DOHH2 (cell line): ENCODE measurements around the gene PDE3B.

Experiments used
- H3F3A ChIP-seq: fragments of 200-600 bp; sonication (generic), shearing (Covaris generic); 2 replicates; pipeline ENCODE4 v1.6.0; 2016; ENCODE audit warnings: antibody characterized with exemption, mild to moderate bottlenecking; ENCODE audit not compliant: control insufficient read depth, insufficient read depth
- H3K27ac ChIP-seq: fragments of 200-600 bp; sonication (generic); 2 replicates; pipeline ENCODE4 v1.5.1; 2014; ENCODE audit warnings: low read depth, mild to moderate bottlenecking, low read length, moderate library complexity
- H3K27me3 ChIP-seq: fragments of 200-600 bp; sonication (generic); 2 replicates; pipeline ENCODE4 v1.6.1; 2014; ENCODE audit warnings: mild to moderate bottlenecking, low read length, mixed read lengths; ENCODE audit not compliant: control insufficient read depth
- H3K36me3 ChIP-seq: fragments of 200-600 bp; sonication (generic); 2 replicates; pipeline ENCODE4 v1.6.1; 2014; ENCODE audit warnings: mild to moderate bottlenecking, low read length, moderate library complexity, mixed read lengths; ENCODE audit not compliant: control insufficient read depth
- H3K4me1 ChIP-seq: fragments of 200-600 bp; sonication (generic); 2 replicates; pipeline ENCODE4 v1.6.1; 2014; ENCODE audit warnings: mild to moderate bottlenecking, low read length, mixed read lengths; ENCODE audit not compliant: control insufficient read depth
- H3K4me2 ChIP-seq: fragments of 200-600 bp; sonication (generic); 2 replicates; pipeline ENCODE4 v1.6.0; 2014; ENCODE audit warnings: mild to moderate bottlenecking, low read length, moderate library complexity
- H3K4me3 ChIP-seq: fragments of 200-600 bp; sonication (generic); 2 replicates; pipeline ENCODE4 v1.5.1; 2014; ENCODE audit warnings: mild to moderate bottlenecking, low read length, mixed read lengths
- H3K79me2 ChIP-seq: fragments of 200-600 bp; sonication (generic); 2 replicates; pipeline ENCODE4 v1.6.1; 2014; ENCODE audit warnings: mild to moderate bottlenecking, low read length, mixed read lengths; ENCODE audit not compliant: control insufficient read depth
- H3K9me2 ChIP-seq: fragments of 200-600 bp; sonication (generic); replicated peaks from 2 replicates; pipeline ENCODE4 v1.6.1; 2014; ENCODE audit warnings: mild to moderate bottlenecking, low read length, mixed read lengths; ENCODE audit not compliant: control insufficient read depth
- H3K9me3 ChIP-seq: fragments of 200-600 bp; sonication (generic); 2 replicates; pipeline ENCODE4 v1.6.1; 2014; ENCODE audit warnings: antibody characterized with exemption, low read length, mixed read lengths; ENCODE audit not compliant: control insufficient read depth, insufficient read depth
- H4K20me1 ChIP-seq: fragments of 200-600 bp; sonication (generic); 2 replicates; pipeline ENCODE4 v1.6.0; 2014; ENCODE audit warnings: low read depth, mild to moderate bottlenecking, antibody characterized with exemption, low read length, moderate library complexity; ENCODE audit not compliant: control insufficient read depth, insufficient read depth
- EZH2phosphoT487 ChIP-seq: fragments of 200-600 bp; sonication (generic); IDR thresholded peaks from 2 replicates; pipeline ENCODE4 v1.6.1; 2017; ENCODE audit warnings: borderline replicate concordance, mild to moderate bottlenecking, antibody characterized with exemption, low read length, moderate library complexity, mixed read lengths
- TF ChIP-seq, protein P1 (sequence below): fragments of 200-600 bp; sonication (generic); IDR thresholded peaks from one replicate; pipeline ENCODE4 v1.5.1; 2014; ENCODE audit warnings: antibody characterized with exemption, mild to moderate bottlenecking, low read depth, low read length; ENCODE audit not compliant: poor library complexity, severe bottlenecking

Gene PDE3B

DNA sequence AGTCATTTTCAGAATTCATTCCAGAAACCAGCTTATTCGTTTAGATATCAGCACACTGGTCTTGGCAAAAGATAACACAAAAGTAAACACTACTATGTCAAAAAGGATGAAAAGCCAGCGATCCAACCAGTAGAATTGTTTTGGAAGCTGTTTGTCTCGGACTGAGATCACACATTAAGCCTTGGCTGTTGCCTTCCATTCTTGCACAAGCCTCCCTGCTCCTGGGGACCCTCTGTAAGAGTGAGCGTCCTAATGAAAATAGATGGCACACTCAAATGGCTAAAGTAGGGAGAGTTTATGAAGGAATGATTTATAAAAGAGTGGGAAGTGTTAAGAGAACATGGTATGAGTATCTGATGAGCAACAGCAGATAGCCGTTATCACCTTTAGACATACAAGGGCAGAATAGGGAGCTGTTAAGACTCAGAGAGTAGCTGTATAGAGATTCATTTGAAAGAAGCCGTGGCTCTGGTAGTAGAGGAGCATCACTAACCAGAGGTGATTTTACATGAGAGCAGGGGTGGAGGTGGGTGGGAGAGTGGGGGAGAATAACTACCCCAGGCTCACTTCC, 25.2 kb downstream of the PDE3B start:
- no peak overlapping the region for H3K4me2 ChIP-seq

DNA sequence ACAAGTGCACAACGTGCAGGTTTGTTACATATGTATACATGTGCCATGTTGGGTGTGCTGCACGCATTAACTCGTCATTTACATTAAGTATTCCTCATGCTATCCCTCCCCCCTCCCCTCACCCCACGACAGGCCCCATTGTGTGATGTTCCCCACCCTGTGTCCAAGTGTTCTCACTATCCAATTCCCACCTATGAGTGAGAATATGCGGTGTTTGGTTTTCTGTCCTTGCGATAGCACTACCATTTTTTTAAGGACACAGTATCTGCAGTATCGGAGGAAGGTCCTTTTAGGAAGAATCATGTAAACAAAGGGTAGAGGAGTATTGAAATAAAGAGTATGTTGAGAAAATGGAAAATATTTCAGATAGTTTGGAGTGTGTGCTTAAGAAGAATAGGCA, 25.9 kb downstream of the PDE3B start:
- Histone ChIP-seq H3K9me3 (no peaks in the 10 kb centered on the region), H3K9me2 (no peaks in the 10 kb centered on the region), H3K4me2 (no peak overlapping the region), H3K79me2 (no peaks in the 10 kb centered on the region), H3K27me3 (no peaks in the 10 kb centered on the region), H4K20me1 (no peaks in the 10 kb centered on the region), H3K4me3 (no peak overlapping the region), H3K36me3 (no peaks in the 10 kb centered on the region), H3F3A (no peaks in the 10 kb centered on the region), H3K4me1 (no peaks in the 10 kb centered on the region), H3K27ac (no peak overlapping the region)
- no peak for TF ChIP-seq EZH2phosphoT487
- TF ChIP-seq, protein P1, sequence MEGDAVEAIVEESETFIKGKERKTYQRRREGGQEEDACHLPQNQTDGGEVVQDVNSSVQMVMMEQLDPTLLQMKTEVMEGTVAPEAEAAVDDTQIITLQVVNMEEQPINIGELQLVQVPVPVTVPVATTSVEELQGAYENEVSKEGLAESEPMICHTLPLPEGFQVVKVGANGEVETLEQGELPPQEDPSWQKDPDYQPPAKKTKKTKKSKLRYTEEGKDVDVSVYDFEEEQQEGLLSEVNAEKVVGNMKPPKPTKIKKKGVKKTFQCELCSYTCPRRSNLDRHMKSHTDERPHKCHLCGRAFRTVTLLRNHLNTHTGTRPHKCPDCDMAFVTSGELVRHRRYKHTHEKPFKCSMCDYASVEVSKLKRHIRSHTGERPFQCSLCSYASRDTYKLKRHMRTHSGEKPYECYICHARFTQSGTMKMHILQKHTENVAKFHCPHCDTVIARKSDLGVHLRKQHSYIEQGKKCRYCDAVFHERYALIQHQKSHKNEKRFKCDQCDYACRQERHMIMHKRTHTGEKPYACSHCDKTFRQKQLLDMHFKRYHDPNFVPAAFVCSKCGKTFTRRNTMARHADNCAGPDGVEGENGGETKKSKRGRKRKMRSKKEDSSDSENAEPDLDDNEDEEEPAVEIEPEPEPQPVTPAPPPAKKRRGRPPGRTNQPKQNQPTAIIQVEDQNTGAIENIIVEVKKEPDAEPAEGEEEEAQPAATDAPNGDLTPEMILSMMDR: no peak

More for the DNA sequence above, 25.2 kb downstream of the PDE3B start:
- Histone ChIP-seq H3K27ac (no peak overlapping the region), H3K79me2 (no peaks in the 10 kb centered on the region), H3K4me1 (no peaks in the 10 kb centered on the region), H3K4me3 (no peak overlapping the region), H3K36me3 (no peaks in the 10 kb centered on the region), H3K9me2 (no peaks in the 10 kb centered on the region), H3K27me3 (no peaks in the 10 kb centered on the region), H3F3A (no peaks in the 10 kb centered on the region), H4K20me1 (no peaks in the 10 kb centered on the region), H3K9me3 (no peaks in the 10 kb centered on the region)
- TF ChIP-seq, protein P1: no peak
- TF ChIP-seq EZH2phosphoT487: no peak

DNA sequence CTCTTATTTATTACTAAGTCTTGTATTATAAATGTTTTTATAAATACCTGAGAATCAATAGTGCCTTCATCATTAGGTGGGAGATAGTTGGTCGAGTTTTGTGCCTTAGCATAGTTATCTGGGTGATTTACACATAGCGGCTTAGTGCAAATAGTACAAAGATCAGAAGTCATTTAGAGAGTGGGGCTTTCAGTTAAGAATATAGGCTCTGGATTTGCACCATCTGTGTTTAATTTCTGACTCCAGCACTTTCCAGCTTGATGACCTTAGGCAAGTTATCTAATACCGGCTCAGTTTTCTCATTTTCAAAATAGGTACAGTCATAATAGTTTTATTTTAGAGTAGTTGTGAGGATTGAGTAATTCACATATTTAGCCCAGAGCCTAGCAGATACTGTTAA, 26.4 kb downstream of the PDE3B start:
- Histone ChIP-seq H4K20me1 (no peaks in the 10 kb centered on the region), H3K4me3 (no peak overlapping the region), H3K4me2 (no peak overlapping the region), H3K79me2 (no peaks in the 10 kb centered on the region), H3K27me3 (no peaks in the 10 kb centered on the region), H3F3A (no peaks in the 10 kb centered on the region), H3K9me2 (no peaks in the 10 kb centered on the region), H3K4me1 (no peaks in the 10 kb centered on the region), H3K27ac (no peak overlapping the region), H3K36me3 (no peaks in the 10 kb centered on the region), H3K9me3 (no peaks in the 10 kb centered on the region)
- TF ChIP-seq EZH2phosphoT487: no peak
- TF ChIP-seq, protein P1: no peak

DNA sequence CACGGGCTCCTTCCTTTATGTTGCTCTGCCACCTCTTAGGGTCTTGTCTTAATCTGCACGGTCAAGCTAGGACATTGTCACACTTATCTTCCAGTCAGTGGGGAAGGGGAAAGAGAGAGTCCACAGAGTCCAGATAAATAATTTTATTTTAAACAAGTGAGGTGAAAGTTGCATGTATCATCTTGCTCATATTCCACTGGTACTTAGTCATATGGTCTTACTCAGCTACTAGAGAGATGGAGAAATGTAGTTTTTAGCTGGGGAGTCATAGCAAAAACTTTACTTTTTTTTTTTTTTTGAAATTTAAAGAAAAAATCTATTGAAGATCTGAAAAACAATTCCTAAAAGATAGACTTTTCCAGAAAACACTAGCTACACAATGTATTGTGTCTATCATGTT, 29.0 kb downstream of the PDE3B start:
- no peaks in the 10 kb centered on the region for H3K4me1 ChIP-seq
- no peak overlapping the region for H3K4me3 ChIP-seq
- no peaks in the 10 kb centered on the region for H3K36me3 ChIP-seq
- TF ChIP-seq, protein P1: no peak
- TF ChIP-seq EZH2phosphoT487: no peak
- H4K20me1 ChIP-seq: no peaks in the 10 kb centered on the region
- no peak overlapping the region for H3K27ac ChIP-seq
- no peaks in the 10 kb centered on the region for H3K27me3 ChIP-seq
- H3F3A ChIP-seq: no peaks in the 10 kb centered on the region
- no peaks in the 10 kb centered on the region for H3K9me3 ChIP-seq
- no peaks in the 10 kb centered on the region for H3K79me2 ChIP-seq
- H3K9me2 ChIP-seq: no peaks in the 10 kb centered on the region
- no peak overlapping the region for H3K4me2 ChIP-seq
